Measurements from ENCODE around the gene OSCAR.

- no peak for TF ChIP-seq REST (IDR thresholded peaks at IDR 0.05; ENCODE audit: low read depth, low read length)
- TF ChIP-seq CTCF (IDR thresholded peaks at IDR 0.05 in 2 of 3, conservative IDR thresholded peaks at IDR 0.05 in 1 of 3; ENCODE audit: control insufficient read depth in 2 of 3, extremely low read depth in 1 of 3, insufficient read depth in 1 of 3, low read depth in 3 of 3, low read length in 3 of 3): no peak
- TF ChIP-seq MXI1 (IDR thresholded peaks at IDR 0.05; ENCODE audit: low read depth, low read length): no peak
- TF ChIP-seq ZNF622 (IDR thresholded peaks at IDR 0.05): no peak
- TF ChIP-seq ATF2 (IDR thresholded peaks at IDR 0.05; ENCODE audit: low read length): no peak
Measured at GRCh38 chr19:54105796-54106195, 5.2 kb upstream of the OSCAR start.
